HepG2 (cell line): ENCODE results near the gene SNRNP27. TPM values are rescaled to one million over a fixed set of nuclear protein-coding genes. Genes with fewer than 3 reads are reported as not detected.
A peak's percentile ranks its signal among the peaks of the same experiment; 100 is the strongest.

Experiments
- EZH2 ChIP-seq: conservative IDR thresholded peaks from 2 replicates; pipeline ENCODE4 v1.6.1; 2012; ENCODE audit warnings: mild to moderate bottlenecking, low read depth, low read length, moderate library complexity
- FOXA3 ChIP-seq: IDR thresholded peaks from 2 replicates; pipeline ENCODE4 v1.6.1; 2016; ENCODE audit warnings: missing genetic modification reagents, missing compliant biosample characterization
- HOXA7 ChIP-seq: sonication (generic); formaldehyde crosslinking; IDR thresholded peaks from 2 replicates; pipeline ENCODE4 v1.8.1; 2022; ENCODE audit warnings: mild to moderate bottlenecking, missing genetic modification reagents, moderate library complexity
- HOXD1 ChIP-seq: sonication (generic); formaldehyde crosslinking; IDR thresholded peaks from 2 replicates; pipeline ENCODE4 v1.5.0; 2020; ENCODE audit warnings: missing genetic modification reagents
- PRMT3 ChIP-seq: sonication (generic); formaldehyde crosslinking; IDR thresholded peaks from 2 replicates; pipeline ENCODE4 v1.8.1; 2022; ENCODE audit warnings: low read depth, mild to moderate bottlenecking, moderate library complexity, missing genetic modification reagents, borderline replicate concordance
- TEAD2 ChIP-seq: sonication (generic); formaldehyde crosslinking; IDR thresholded peaks from 2 replicates; pipeline ENCODE4 v1.9.0; 2021; ENCODE audit warnings: missing genetic modification reagents
- TOE1 ChIP-seq: sonication (generic); formaldehyde crosslinking; IDR thresholded peaks from 2 replicates; pipeline ENCODE4 v1.4.0; 2020; ENCODE audit warnings: mild to moderate bottlenecking, missing genetic modification reagents
- ZKSCAN1 ChIP-seq: fragments of 150-350 bp; IDR thresholded peaks from 2 replicates; pipeline ENCODE4 v1.6.1; 2014; ENCODE audit warnings: low read length
- ZNF251 ChIP-seq: sonication (generic); formaldehyde crosslinking; IDR thresholded peaks from 2 replicates; pipeline ENCODE4 v1.9.0; 2021; ENCODE audit warnings: mild to moderate bottlenecking, missing genetic modification reagents
- ZNF549 ChIP-seq: sonication (generic); formaldehyde crosslinking; IDR thresholded peaks from 2 replicates; pipeline ENCODE4 v1.5.0; 2020; ENCODE audit warnings: missing genetic modification reagents
- ZNF564 ChIP-seq: sonication (generic); formaldehyde crosslinking; IDR thresholded peaks from 2 replicates; pipeline ENCODE4 v1.8.1; 2023; ENCODE audit warnings: mild to moderate bottlenecking, missing genetic modification reagents
- ZNF607 ChIP-seq: sonication (generic); formaldehyde crosslinking; IDR thresholded peaks from 2 replicates; pipeline ENCODE4 v1.5.1; 2020; ENCODE audit warnings: missing genetic modification reagents, mild to moderate bottlenecking, borderline replicate concordance
- ZNF878 ChIP-seq: sonication (generic); formaldehyde crosslinking; IDR thresholded peaks from 2 replicates; pipeline ENCODE4 v1.8.1; 2023; ENCODE audit warnings: mild to moderate bottlenecking, missing genetic modification reagents, moderate library complexity
- polyA plus RNA-seq, 8 experiments: library from polyadenylated mRNA; depleted of rRNA in 3 of 8; stranded (reverse) in 7 of 8; unstranded in 1 of 8; fragments of >200 nt; fragmentation: Illumina TruSeq in 4 of 8; extraction: Trizol in 4 of 8; gene quantifications; 2 replicates each; pipeline versions ENCODE4 v1.2.1 to v1.2.3, GENCODE V29; 2011 to 2016; ENCODE audit warnings: low read depth in 4 of 8, missing spikeins in 1 of 8, mixed read lengths in 1 of 8; ENCODE audit not compliant: insufficient read depth in 1 of 8
- total RNA-seq, 5 experiments: library from RNA; depleted of rRNA; stranded (reverse); fragments of >200 nt; fragmentation: Illumina TruSeq; extraction: Trizol; gene quantifications; 2 replicates each; pipeline ENCODE4 v1.2.3, GENCODE V29; 2016; ENCODE audit warnings: low read depth in 1 of 5
- TF ChIP-seq, protein P1 (sequence below): IDR thresholded peaks from 2 replicates; pipeline ENCODE4 v1.6.1; 2016; ENCODE audit warnings: mild to moderate bottlenecking
- TF ChIP-seq, protein P2 (sequence below): sonication (generic); formaldehyde crosslinking; IDR thresholded peaks from 2 replicates; pipeline ENCODE4 v1.5.0; 2020; ENCODE audit warnings: mild to moderate bottlenecking, missing genetic modification reagents
- TF ChIP-seq, protein P3 (sequence below): IDR thresholded peaks from 2 replicates; pipeline ENCODE4 v1.6.1; 2018; ENCODE audit warnings: missing genetic modification reagents
- TF ChIP-seq, protein P4 (sequence below): IDR thresholded peaks from 2 replicates; pipeline ENCODE4 v1.6.1; 2016; ENCODE audit warnings: control low read depth
- TF ChIP-seq, protein P5 (sequence below): sonication (generic); formaldehyde crosslinking; IDR thresholded peaks from 2 replicates; pipeline ENCODE4 v1.4.0; 2020; ENCODE audit warnings: missing genetic modification reagents
- TF ChIP-seq, protein P6 (sequence below): sonication (generic); formaldehyde crosslinking; IDR thresholded peaks from 2 replicates; pipeline ENCODE4 v1.4.0; 2020; ENCODE audit warnings: low read depth, missing genetic modification reagents
- TF ChIP-seq, protein P7 (sequence below): sonication (generic); formaldehyde crosslinking; IDR thresholded peaks from 2 replicates; pipeline ENCODE4 v1.8.1; 2023; ENCODE audit warnings: missing genetic modification reagents, mild to moderate bottlenecking, borderline replicate concordance

SNRNP27 gene
- total and polyA plus RNA-seq, 2 of the 13 experiments (the other 11 are each of a cell fraction or from before 2014, with no cell fraction given) = 49.8 to 54.6 TPM

DNA sequence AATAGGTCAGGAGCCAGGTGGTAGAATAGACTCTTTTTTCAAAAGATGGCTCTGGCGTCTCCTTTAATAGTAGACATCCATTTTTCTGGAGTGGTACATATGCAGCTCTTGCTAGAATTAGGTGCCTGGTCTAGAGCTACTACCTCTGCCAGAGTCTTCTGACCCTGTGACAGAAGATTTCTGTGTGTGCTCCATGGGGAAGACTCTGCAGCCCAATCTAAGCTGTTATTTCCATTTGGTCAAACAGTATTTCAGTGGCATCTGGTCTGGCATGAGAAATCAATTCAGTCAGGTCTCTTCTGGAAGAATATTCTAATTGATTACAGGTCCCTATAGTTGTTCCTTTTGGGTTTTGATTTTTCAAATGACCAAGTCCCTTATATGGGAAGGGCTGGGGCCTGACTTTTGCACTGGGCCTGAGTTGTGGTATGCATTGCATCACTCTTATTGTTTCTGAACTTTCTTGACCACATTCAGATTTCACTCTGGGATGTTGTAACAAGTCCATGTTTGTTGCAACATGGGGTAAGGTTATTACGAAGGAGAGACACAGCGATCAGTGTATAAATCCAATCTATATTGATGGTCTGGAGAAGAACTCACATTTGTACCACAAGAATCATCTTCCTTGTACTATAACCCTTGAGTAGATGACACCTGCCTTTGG lies 33.2 kb downstream of the SNRNP27 start (continued):
- TF ChIP-seq PRMT3 (CRISPR knock-in tag) = no peak
- TF ChIP-seq, protein P1, sequence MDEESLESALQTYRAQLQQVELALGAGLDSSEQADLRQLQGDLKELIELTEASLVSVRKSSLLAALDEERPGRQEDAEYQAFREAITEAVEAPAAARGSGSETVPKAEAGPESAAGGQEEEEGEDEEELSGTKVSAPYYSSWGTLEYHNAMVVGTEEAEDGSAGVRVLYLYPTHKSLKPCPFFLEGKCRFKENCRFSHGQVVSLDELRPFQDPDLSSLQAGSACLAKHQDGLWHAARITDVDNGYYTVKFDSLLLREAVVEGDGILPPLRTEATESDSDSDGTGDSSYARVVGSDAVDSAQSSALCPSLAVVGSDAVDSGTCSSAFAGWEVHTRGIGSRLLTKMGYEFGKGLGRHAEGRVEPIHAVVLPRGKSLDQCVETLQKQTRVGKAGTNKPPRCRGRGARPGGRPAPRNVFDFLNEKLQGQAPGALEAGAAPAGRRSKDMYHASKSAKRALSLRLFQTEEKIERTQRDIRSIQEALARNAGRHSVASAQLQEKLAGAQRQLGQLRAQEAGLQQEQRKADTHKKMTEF (CRISPR knock-in tag) = no peak
- TF ChIP-seq ZNF549 (CRISPR knock-in tag) = no peak
- TF ChIP-seq, protein P2, sequence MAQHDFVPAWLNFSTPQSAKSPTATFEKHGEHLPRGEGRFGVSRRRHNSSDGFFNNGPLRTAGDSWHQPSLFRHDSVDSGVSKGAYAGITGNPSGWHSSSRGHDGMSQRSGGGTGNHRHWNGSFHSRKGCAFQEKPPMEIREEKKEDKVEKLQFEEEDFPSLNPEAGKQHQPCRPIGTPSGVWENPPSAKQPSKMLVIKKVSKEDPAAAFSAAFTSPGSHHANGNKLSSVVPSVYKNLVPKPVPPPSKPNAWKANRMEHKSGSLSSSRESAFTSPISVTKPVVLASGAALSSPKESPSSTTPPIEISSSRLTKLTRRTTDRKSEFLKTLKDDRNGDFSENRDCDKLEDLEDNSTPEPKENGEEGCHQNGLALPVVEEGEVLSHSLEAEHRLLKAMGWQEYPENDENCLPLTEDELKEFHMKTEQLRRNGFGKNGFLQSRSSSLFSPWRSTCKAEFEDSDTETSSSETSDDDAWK (CRISPR knock-in tag) = no peak
- no peak for TF ChIP-seq HOXD1 (CRISPR knock-in tag)
- TF ChIP-seq, protein P3, sequence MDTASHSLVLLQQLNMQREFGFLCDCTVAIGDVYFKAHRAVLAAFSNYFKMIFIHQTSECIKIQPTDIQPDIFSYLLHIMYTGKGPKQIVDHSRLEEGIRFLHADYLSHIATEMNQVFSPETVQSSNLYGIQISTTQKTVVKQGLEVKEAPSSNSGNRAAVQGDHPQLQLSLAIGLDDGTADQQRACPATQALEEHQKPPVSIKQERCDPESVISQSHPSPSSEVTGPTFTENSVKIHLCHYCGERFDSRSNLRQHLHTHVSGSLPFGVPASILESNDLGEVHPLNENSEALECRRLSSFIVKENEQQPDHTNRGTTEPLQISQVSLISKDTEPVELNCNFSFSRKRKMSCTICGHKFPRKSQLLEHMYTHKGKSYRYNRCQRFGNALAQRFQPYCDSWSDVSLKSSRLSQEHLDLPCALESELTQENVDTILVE (CRISPR knock-in tag) = peak; percentile 84; the same call in 1 of the 2 replicates
- TF ChIP-seq TOE1 (CRISPR knock-in tag) = no peak
- TF ChIP-seq ZNF564 = no peak
- TF ChIP-seq, protein P4, sequence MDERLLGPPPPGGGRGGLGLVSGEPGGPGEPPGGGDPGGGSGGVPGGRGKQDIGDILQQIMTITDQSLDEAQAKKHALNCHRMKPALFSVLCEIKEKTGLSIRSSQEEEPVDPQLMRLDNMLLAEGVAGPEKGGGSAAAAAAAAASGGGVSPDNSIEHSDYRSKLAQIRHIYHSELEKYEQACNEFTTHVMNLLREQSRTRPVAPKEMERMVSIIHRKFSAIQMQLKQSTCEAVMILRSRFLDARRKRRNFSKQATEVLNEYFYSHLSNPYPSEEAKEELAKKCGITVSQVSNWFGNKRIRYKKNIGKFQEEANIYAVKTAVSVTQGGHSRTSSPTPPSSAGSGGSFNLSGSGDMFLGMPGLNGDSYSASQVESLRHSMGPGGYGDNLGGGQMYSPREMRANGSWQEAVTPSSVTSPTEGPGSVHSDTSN = no peak
- TF ChIP-seq, protein P5, sequence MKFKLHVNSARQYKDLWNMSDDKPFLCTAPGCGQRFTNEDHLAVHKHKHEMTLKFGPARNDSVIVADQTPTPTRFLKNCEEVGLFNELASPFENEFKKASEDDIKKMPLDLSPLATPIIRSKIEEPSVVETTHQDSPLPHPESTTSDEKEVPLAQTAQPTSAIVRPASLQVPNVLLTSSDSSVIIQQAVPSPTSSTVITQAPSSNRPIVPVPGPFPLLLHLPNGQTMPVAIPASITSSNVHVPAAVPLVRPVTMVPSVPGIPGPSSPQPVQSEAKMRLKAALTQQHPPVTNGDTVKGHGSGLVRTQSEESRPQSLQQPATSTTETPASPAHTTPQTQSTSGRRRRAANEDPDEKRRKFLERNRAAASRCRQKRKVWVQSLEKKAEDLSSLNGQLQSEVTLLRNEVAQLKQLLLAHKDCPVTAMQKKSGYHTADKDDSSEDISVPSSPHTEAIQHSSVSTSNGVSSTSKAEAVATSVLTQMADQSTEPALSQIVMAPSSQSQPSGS = peak; percentile 94
- no peak for TF ChIP-seq HOXA7 (CRISPR knock-in tag)
- no peak for TF ChIP-seq TEAD2 (CRISPR knock-in tag)
- TF ChIP-seq, protein P6, sequence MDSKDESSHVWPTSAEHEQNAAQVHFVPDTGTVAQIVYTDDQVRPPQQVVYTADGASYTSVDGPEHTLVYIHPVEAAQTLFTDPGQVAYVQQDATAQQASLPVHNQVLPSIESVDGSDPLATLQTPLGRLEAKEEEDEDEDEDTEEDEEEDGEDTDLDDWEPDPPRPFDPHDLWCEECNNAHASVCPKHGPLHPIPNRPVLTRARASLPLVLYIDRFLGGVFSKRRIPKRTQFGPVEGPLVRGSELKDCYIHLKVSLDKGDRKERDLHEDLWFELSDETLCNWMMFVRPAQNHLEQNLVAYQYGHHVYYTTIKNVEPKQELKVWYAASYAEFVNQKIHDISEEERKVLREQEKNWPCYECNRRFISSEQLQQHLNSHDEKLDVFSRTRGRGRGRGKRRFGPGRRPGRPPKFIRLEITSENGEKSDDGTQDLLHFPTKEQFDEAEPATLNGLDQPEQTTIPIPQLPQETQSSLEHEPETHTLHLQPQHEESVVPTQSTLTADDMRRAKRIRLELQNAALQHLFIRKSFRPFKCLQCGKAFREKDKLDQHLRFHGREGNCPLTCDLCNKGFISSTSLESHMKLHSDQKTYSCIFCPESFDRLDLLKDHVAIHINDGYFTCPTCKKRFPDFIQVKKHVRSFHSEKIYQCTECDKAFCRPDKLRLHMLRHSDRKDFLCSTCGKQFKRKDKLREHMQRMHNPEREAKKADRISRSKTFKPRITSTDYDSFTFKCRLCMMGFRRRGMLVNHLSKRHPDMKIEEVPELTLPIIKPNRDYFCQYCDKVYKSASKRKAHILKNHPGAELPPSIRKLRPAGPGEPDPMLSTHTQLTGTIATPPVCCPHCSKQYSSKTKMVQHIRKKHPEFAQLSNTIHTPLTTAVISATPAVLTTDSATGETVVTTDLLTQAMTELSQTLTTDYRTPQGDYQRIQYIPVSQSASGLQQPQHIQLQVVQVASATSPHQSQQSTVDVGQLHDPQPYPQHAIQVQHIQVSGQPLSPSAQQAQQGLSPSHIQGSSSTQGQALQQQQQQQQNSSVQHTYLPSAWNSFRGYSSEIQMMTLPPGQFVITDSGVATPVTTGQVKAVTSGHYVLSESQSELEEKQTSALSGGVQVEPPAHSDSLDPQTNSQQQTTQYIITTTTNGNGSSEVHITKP (CRISPR knock-in tag) = no peak
- no peak for TF ChIP-seq ZNF607 (CRISPR knock-in tag)
- peak; percentile 80 for TF ChIP-seq FOXA3 (CRISPR knock-in tag)
- no peak for TF ChIP-seq EZH2
- TF ChIP-seq ZKSCAN1 = no peak
- no peak for TF ChIP-seq ZNF251 (CRISPR knock-in tag)
- TF ChIP-seq, protein P7, sequence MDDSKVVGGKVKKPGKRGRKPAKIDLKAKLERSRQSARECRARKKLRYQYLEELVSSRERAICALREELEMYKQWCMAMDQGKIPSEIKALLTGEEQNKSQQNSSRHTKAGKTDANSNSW (CRISPR knock-in tag) = no peak
- no peak for TF ChIP-seq ZNF878 (CRISPR knock-in tag)
